B cell (primary cell): Measurements from ENCODE around the gene PKIB. TPM values are rescaled to one million over a fixed set of nuclear protein-coding genes. Genes with fewer than 3 reads are reported as not detected.
A peak's percentile ranks its signal among the peaks of the same experiment; 100 is the strongest.
"Not testable (repeated sequence)": the region's sequence is repeated elsewhere in the genome, so short reads cannot be mapped to it uniquely, and the experiment has no call there.

ENCODE experiments used
- ATAC-seq: fragments of 200-7000 bp; cut with Tn5 transposase; one replicate; pipeline ENCODE4 v1.10.0; 2021; ENCODE audit warnings: low read depth, mild to moderate bottlenecking, moderate number of reproducible peaks, moderate library complexity
- CTCF ChIA-PET: fragments of 350-600 bp; sonication (Branson Sonifier 250); formaldehyde crosslinking; loops from one replicate; lab custom pipeline; 2021; ENCODE audit warnings: antibody characterized with exemption, inconsistent platforms; lab: Charles Lee
- POLR2A ChIA-PET: fragments of 350-600 bp; sonication (Branson Sonifier 250); formaldehyde crosslinking; loops from one replicate; lab custom pipeline; 2021; ENCODE audit warnings: antibody characterized with exemption; lab: Charles Lee
- DNase-seq: peaks from one replicate; pipeline ENCODE4 v3.0.0; 2013
- H2AFZ ChIP-seq: 2 replicates; pipeline ENCODE4 v1.6.1; 2012; ENCODE audit warnings: mild to moderate bottlenecking, low read depth, low read length; ENCODE audit not compliant: insufficient read depth, poor library complexity, severe bottlenecking
- H3K27ac ChIP-seq, 2 donors: 1 replicate in 1 of 2; 2 replicates in 1 of 2; pipeline ENCODE4 v1.5.1; 2012 to 2013; ENCODE audit warnings: low read length in 2 of 2, mild to moderate bottlenecking in 2 of 2, moderate library complexity in 1 of 2
- H3K27me3 ChIP-seq, 4 experiments: fragments of 200-600 bp in 1 of 4; sonication (generic) in 1 of 4; replicated peaks in 1 of 4; 1 replicate in 2 of 4; 2 replicates in 2 of 4; pipeline versions ENCODE4 v1.6.1 to v1.7.0; 2013 to 2016; ENCODE audit warnings: low read length in 3 of 4, mild to moderate bottlenecking in 2 of 4, mixed read lengths in 1 of 4, moderate library complexity in 1 of 4; ENCODE audit not compliant: insufficient read depth in 4 of 4, control insufficient read depth in 3 of 4; ENCODE audit errors: control extremely low read depth in 1 of 4
- H3K36me3 ChIP-seq, 2 experiments: replicated peaks in 1 of 2; 1 replicate in 1 of 2; 2 replicates in 1 of 2; pipeline versions ENCODE4 v1.6.1 to v1.7.1; 2013; ENCODE audit warnings: low read length in 1 of 2; ENCODE audit not compliant: insufficient read depth in 2 of 2, control insufficient read depth in 1 of 2; ENCODE audit errors: control extremely low read depth in 1 of 2, extremely low read depth in 1 of 2
- H3K4me1 ChIP-seq, 2 donors: fragments of 200-600 bp in 1 of 2; sonication (generic) in 1 of 2; 1 replicate in 1 of 2; 2 replicates in 1 of 2; pipeline versions ENCODE4 v1.5.1 to v1.6.1; 2013 to 2017; ENCODE audit warnings: low read length in 2 of 2; ENCODE audit not compliant: control insufficient read depth in 2 of 2, insufficient read depth in 2 of 2
- H3K4me2 ChIP-seq: replicated peaks from 2 replicates; pipeline ENCODE3; 2012; ENCODE audit warnings: mild to moderate bottlenecking, low read depth, low read length; ENCODE audit not compliant: poor library complexity, severe bottlenecking
- H3K4me3 ChIP-seq, 5 experiments: fragments of 200-600 bp in 1 of 5; sonication (generic) in 1 of 5; 1 replicate in 3 of 5; 2 replicates in 2 of 5; pipeline versions ENCODE4 v1.5.1 to v1.7.0; 2011 to 2016; ENCODE audit warnings: low read length in 4 of 5, mild to moderate bottlenecking in 4 of 5, low read depth in 2 of 5, control low read depth in 1 of 5, moderate library complexity in 1 of 5; ENCODE audit not compliant: insufficient read depth in 1 of 5; ENCODE audit errors: control extremely low read depth in 1 of 5, extremely low read depth in 1 of 5
- H3K79me2 ChIP-seq: fragments of 200-600 bp; sonication (generic); one replicate; pipeline ENCODE4 v1.6.0; 2016; ENCODE audit warnings: low read length; ENCODE audit not compliant: control insufficient read depth, insufficient read depth
- H3K9ac ChIP-seq: fragments of 200-600 bp; sonication (generic); 2 replicates; pipeline ENCODE4 v1.6.1; 2017; ENCODE audit warnings: mild to moderate bottlenecking, low read length, moderate library complexity
- H3K9me3 ChIP-seq, 3 donors: one replicate each; pipeline versions ENCODE4 v1.6.1 to v1.7.1; 2013; ENCODE audit warnings: low read length in 2 of 3; ENCODE audit not compliant: control insufficient read depth in 2 of 3, insufficient read depth in 1 of 3; ENCODE audit errors: control extremely low read depth in 1 of 3
- H4K20me1 ChIP-seq: 2 replicates; pipeline ENCODE4 v1.6.0; 2012; ENCODE audit warnings: mild to moderate bottlenecking, low read length; ENCODE audit not compliant: insufficient read depth, control insufficient read depth, poor library complexity, severe bottlenecking
- H3K27ac Mint-ChIP-seq: one replicate; pipeline ENCODE4 v1.8.0; 2021; ENCODE audit warnings: mixed read lengths
- H3K27me3 Mint-ChIP-seq: one replicate; pipeline ENCODE4 v1.8.0; 2021; ENCODE audit warnings: mixed read lengths
- H3K4me1 Mint-ChIP-seq: one replicate; pipeline ENCODE4 v1.8.0; 2021; ENCODE audit warnings: mixed read lengths
- H3K4me3 Mint-ChIP-seq: one replicate; pipeline ENCODE4 v1.8.0; 2021; ENCODE audit warnings: mixed read lengths
- H3K9me3 Mint-ChIP-seq: one replicate; pipeline ENCODE4 v1.8.0; 2022; ENCODE audit warnings: mixed read lengths; ENCODE audit not compliant: insufficient read depth
- CTCF ChIP-seq: fragments of 200-600 bp; IDR thresholded peaks from one replicate; pipeline ENCODE4 v1.8.0; 2022; ENCODE audit warnings: antibody characterized with exemption, mild to moderate bottlenecking
- WGBS: methylation state at CpG from one replicate; pipeline ENCODE4 v1.1.5; 2013; ENCODE audit warnings: missing lambda C conversion rate; ENCODE audit not compliant: insufficient coverage; 5-methylcytosine and 5-hydroxymethylcytosine counted together
- intact Hi-C: fragments of 100-400 bp; cut with micrococcal nuclease; formaldehyde crosslinking; loops from one replicate; pipeline ENCODE4 v1.10.0; 2022
- polyA plus RNA-seq: library from polyadenylated mRNA; depleted of rRNA; stranded (reverse); fragments of >200 nt; gene quantifications from 2 replicates; pipeline ENCODE4 v1.2.3, GENCODE V29; 2012
- total RNA-seq, 2 donors: library from RNA; stranded (reverse); fragments of 120-200 nt in 1 of 2; gene quantifications; 1 replicate in 1 of 2; 2 replicates in 1 of 2; pipeline versions ENCODE4 v1.2.3 to v1.2.4, GENCODE V29; 2013 to 2022

Gene PKIB
- total and polyA plus RNA-seq, 2 donors (not counting 1 experiment from before 2014, with no cell fraction given), result 0.27 to 1.2 TPM

- H3K4me1 ChIP-seq, POLR2A ChIA-PET, H3K27ac ChIP-seq, H3K9ac ChIP-seq, H3K9me3 Mint-ChIP-seq, H3K79me2 ChIP-seq, H3K4me2 ChIP-seq, H3K27me3 ChIP-seq, H3K27ac Mint-ChIP-seq, H3K27me3 Mint-ChIP-seq, H3K36me3 ChIP-seq, ATAC-seq, H3K9me3 ChIP-seq, H3K4me3 Mint-ChIP-seq, intact Hi-C loops, H4K20me1 ChIP-seq, H2AFZ ChIP-seq, H3K4me3 ChIP-seq: not testable (repeated sequence)
- DNase-seq, result peak; percentile 16
- H3K4me1 Mint-ChIP-seq, result peaks cover 13% of the 10 kb centered on the region
- peak; percentile 23 for TF ChIP-seq CTCF
- 92% methylated on average over 2 of the region's 8 CpGs for WGBS
- CTCF ChIA-PET, result interaction anchor here (1.2 to 4.6 kb wide), 3 partner anchors 14 to 95 kb away, joined by 3 to 35 read pairs (median 7); no protein-coding TSS in a partner anchor
Observed at GRCh38 chr6:122744247-122744646, 134.0 kb downstream of the PKIB start.

DNA sequence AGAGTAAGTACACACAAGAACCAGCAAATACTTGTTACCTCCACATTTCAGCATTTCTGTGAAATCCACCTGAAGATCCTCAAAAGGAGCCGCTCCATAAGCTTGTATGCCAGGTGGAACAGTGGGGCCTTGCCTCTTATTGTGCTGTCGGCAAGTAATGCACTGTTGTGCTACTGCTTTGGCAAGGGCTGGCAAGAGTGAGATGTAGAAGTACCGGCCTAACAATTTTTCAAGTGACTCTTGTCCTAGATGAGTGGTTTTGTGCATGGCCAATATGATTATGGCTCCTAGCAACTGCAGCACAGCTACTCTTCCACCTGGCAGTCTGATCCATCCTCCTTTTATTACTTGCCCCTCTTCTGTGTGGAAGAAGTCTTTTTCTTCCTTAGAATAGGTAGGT, 134.7 kb downstream of the PKIB start:
- DNase-seq, H3K36me3 ChIP-seq, H3K27ac ChIP-seq, H3K79me2 ChIP-seq, H3K4me2 ChIP-seq, H3K4me3 Mint-ChIP-seq, H2AFZ ChIP-seq, H3K4me3 ChIP-seq, H3K27me3 ChIP-seq, H3K27me3 Mint-ChIP-seq, H3K27ac Mint-ChIP-seq, H4K20me1 ChIP-seq, H3K4me1 ChIP-seq, ATAC-seq, H3K9ac ChIP-seq, H3K9me3 ChIP-seq, POLR2A ChIA-PET, intact Hi-C loops, H3K9me3 Mint-ChIP-seq: not testable (repeated sequence)
- H3K4me1 Mint-ChIP-seq, result peaks cover 19% of the 10 kb centered on the region
- CTCF ChIA-PET, result interaction anchor here (1.2 to 4.6 kb wide), 4 partner anchors 14 to 94 kb away, joined by 3 to 35 read pairs (median 6); no protein-coding TSS in a partner anchor
- WGBS, result 90% methylated on average over 3 of the region's 3 CpGs
